HCT116 (cell line): Measurements from ENCODE around the gene KIF27. TPM values are rescaled to one million over a fixed set of nuclear protein-coding genes. Genes with fewer than 3 reads are reported as not detected.

Experiments used
- ATAC-seq: fragments of 200-7000 bp; cut with Tn5 transposase; 2 replicates; pipeline ENCODE4 v1.9.1; 2020; ENCODE audit warnings: mild to moderate bottlenecking, moderate library complexity
- Bru-seq: library from RNA; stranded (reverse); fragments of 400-500 nt; gene quantifications from one replicate; lab custom pipeline; 2021; lab: Mats Ljungman, UMichigan
- BruChase-seq, 2 experiments: library from RNA; stranded (reverse); fragments of 400-500 nt; gene quantifications; one replicate each; lab custom pipeline; 2021; lab: Mats Ljungman, UMichigan
- BruUV-seq: library from RNA; stranded (reverse); fragments of 400-500 nt; replicated peaks from 2 replicates; lab custom pipeline; 2021; lab: Mats Ljungman, UMichigan
- CTCF ChIA-PET: fragments of 300-600 bp; sonication (Branson Sonifier 250); formaldehyde crosslinking; loops from one replicate; lab custom pipeline; 2021; ENCODE audit warnings: antibody characterized with exemption; lab: Charles Lee
- POLR2A ChIA-PET: fragments of 300-600, 350-600 bp; sonication (Branson Sonifier 250); formaldehyde crosslinking; loops from one replicate; lab custom pipeline; 2021; ENCODE audit warnings: antibody characterized with exemption; lab: Charles Lee
- RAD21 ChIA-PET, 2 experiments: fragments of 300-600 bp; sonication (Branson Sonifier 250); formaldehyde crosslinking; loops; one replicate each; lab custom pipeline; 2023; ENCODE audit warnings: low total read pairs in 2 of 2; ENCODE audit not compliant: uncharacterized antibody in 2 of 2, unreplicated experiment in 2 of 2, low non-redundant PET in 1 of 2; lab: Charles Lee
- DNase-seq: peaks from one replicate; pipeline ENCODE4 v3.0.0-alpha.2; 2010; ENCODE audit warnings: low read depth, low spot score
- H2AFZ ChIP-seq: fragments of 200-600 bp; shearing (Covaris generic), sonication (generic); 2 replicates; pipeline ENCODE4 v1.6.1; 2017; ENCODE audit warnings: low read depth, mixed run types, mixed read lengths, antibody characterized with exemption, low read length; ENCODE audit not compliant: poor library complexity, severe bottlenecking
- H3K27ac ChIP-seq: 2 replicates; pipeline ENCODE4 v1.5.1; 2012; ENCODE audit warnings: low read depth, low read length
- H3K27me3 ChIP-seq: fragments of 200-600 bp; sonication (generic); 2 replicates; pipeline ENCODE4 v1.6.1; 2016; ENCODE audit warnings: mixed run types, low read length, mixed read lengths; ENCODE audit not compliant: insufficient read depth
- H3K36me3 ChIP-seq, 2 experiments: fragments of 200-500 bp in 1 of 2; fragments of 200-600 bp in 1 of 2; sonication (Bioruptor generic) in 1 of 2; sonication (generic) in 1 of 2; 2 replicates each; pipeline versions ENCODE4 v1.5.1 to v1.6.1; 2014 to 2016; ENCODE audit warnings: low read length in 2 of 2, inconsistent platforms in 1 of 2, mixed read lengths in 1 of 2, mixed run types in 1 of 2; ENCODE audit not compliant: insufficient read depth in 2 of 2, control insufficient read depth in 1 of 2
- H3K4me1 ChIP-seq, 2 experiments: fragments of 200-600 bp in 1 of 2; sonication (generic) in 1 of 2; 2 replicates each; pipeline versions ENCODE4 v1.5.1 to v1.6.1; 2012 to 2017; ENCODE audit warnings: low read length in 2 of 2, inconsistent platforms in 1 of 2, mild to moderate bottlenecking in 1 of 2, mixed read lengths in 1 of 2, mixed run types in 1 of 2, moderate library complexity in 1 of 2; ENCODE audit not compliant: insufficient read depth in 2 of 2, control insufficient read depth in 1 of 2
- H3K4me2 ChIP-seq: fragments of 200-600 bp; sonication (generic); 2 replicates; pipeline ENCODE4 v1.6.1; 2017; ENCODE audit warnings: mixed run types, low read length, mixed read lengths
- H3K4me3 ChIP-seq, 2 experiments: fragments of 200-600 bp in 1 of 2; sonication (generic) in 1 of 2; replicated peaks in 1 of 2; 2 replicates each; pipeline ENCODE4 v1.5.1; 2011 to 2016; ENCODE audit warnings: low read length in 2 of 2, control low read depth in 1 of 2, low read depth in 1 of 2, mild to moderate bottlenecking in 1 of 2, mixed read lengths in 1 of 2, mixed run types in 1 of 2
- H3K79me2 ChIP-seq: fragments of 200-600 bp; sonication (generic); 2 replicates; pipeline ENCODE4 v1.6.1; 2017; ENCODE audit warnings: mild to moderate bottlenecking, mixed run types, low read length, moderate library complexity, mixed read lengths; ENCODE audit not compliant: insufficient read depth
- H3K9ac ChIP-seq: fragments of 200-600 bp; sonication (generic); 2 replicates; pipeline ENCODE4 v1.6.1; 2016; ENCODE audit warnings: low read length, mixed read lengths
- H3K9me2 ChIP-seq: fragments of 200-600 bp; sonication (generic), shearing (Covaris generic); 2 replicates; pipeline ENCODE4 v1.6.1; 2017; ENCODE audit warnings: mixed run types, mild to moderate bottlenecking, moderate library complexity; ENCODE audit not compliant: insufficient read depth
- H3K9me3 ChIP-seq, 2 experiments: fragments of 200-500 bp in 1 of 2; fragments of 200-600 bp in 1 of 2; sonication (Bioruptor generic) in 1 of 2; sonication (generic) in 1 of 2; 2 replicates each; pipeline ENCODE4 v1.6.1; 2014 to 2017; ENCODE audit warnings: low read length in 2 of 2, mixed read lengths in 2 of 2, inconsistent platforms in 1 of 2, low read depth in 1 of 2, mild to moderate bottlenecking in 1 of 2, mixed run types in 1 of 2, moderate library complexity in 1 of 2; ENCODE audit not compliant: control insufficient read depth in 1 of 2, insufficient read depth in 1 of 2
- H4K20me1 ChIP-seq: fragments of 200-600 bp; sonication (generic), shearing (Covaris generic); 2 replicates; pipeline ENCODE4 v1.6.1; 2017; ENCODE audit warnings: mixed run types, mild to moderate bottlenecking, moderate library complexity; ENCODE audit not compliant: insufficient read depth
- ATF3 ChIP-seq: IDR thresholded peaks from 2 replicates; pipeline ENCODE4 v1.6.1; 2012
- CBX3 ChIP-seq: IDR thresholded peaks from 2 replicates; pipeline ENCODE4 v1.6.1; 2012; ENCODE audit warnings: low read depth
- CEBPB ChIP-seq: IDR thresholded peaks from 2 replicates; pipeline ENCODE4 v1.6.1; 2012; ENCODE audit warnings: low read depth
- EGR1 ChIP-seq: IDR thresholded peaks from 2 replicates; pipeline ENCODE4 v1.6.1; 2012; ENCODE audit warnings: low read depth
- ELF1 ChIP-seq: IDR thresholded peaks from 2 replicates; pipeline ENCODE4 v1.6.1; 2012; ENCODE audit warnings: low read depth, borderline replicate concordance
- EZH2 ChIP-seq: fragments of 200-600 bp; sonication (generic); IDR thresholded peaks from 2 replicates; pipeline ENCODE4 v1.6.1; 2017; ENCODE audit warnings: antibody characterized with exemption, mixed run types
- EZH2phosphoT487 ChIP-seq: fragments of 200-600 bp; IDR thresholded peaks from 2 replicates; pipeline ENCODE4 v1.6.1; 2018; ENCODE audit warnings: antibody characterized with exemption, borderline replicate concordance
- FOSL1 ChIP-seq: IDR thresholded peaks from 2 replicates; pipeline ENCODE4 v1.6.1; 2012; ENCODE audit warnings: low read depth
- JUND ChIP-seq: IDR thresholded peaks from 2 replicates; pipeline ENCODE4 v1.6.1; 2012
- POLR2A ChIP-seq: IDR thresholded peaks from 2 replicates; pipeline ENCODE4 v1.7.0; 2011; ENCODE audit warnings: borderline replicate concordance; ENCODE audit not compliant: insufficient read depth, insufficient read length; ENCODE audit errors: extremely low read depth
- POLR2AphosphoS5 ChIP-seq: IDR thresholded peaks from 2 replicates; pipeline ENCODE4 v1.6.1; 2011; ENCODE audit warnings: mild to moderate bottlenecking, low read depth, low read length, moderate library complexity
- RAD21 ChIP-seq: IDR thresholded peaks from 2 replicates; pipeline ENCODE4 v1.6.1; 2012; ENCODE audit warnings: low read depth, mild to moderate bottlenecking
- SIN3A ChIP-seq: IDR thresholded peaks from 2 replicates; pipeline ENCODE4 v1.6.1; 2012; ENCODE audit warnings: low read depth
- SP1 ChIP-seq: IDR thresholded peaks from 2 replicates; pipeline ENCODE4 v1.6.1; 2012; ENCODE audit warnings: low read depth
- SRF ChIP-seq: IDR thresholded peaks from 2 replicates; pipeline ENCODE4 v1.6.1; 2012; ENCODE audit warnings: low read depth
- TCF7L2 ChIP-seq: IDR thresholded peaks from 2 replicates; pipeline ENCODE4 v1.7.0; 2011; ENCODE audit warnings: borderline replicate concordance, inconsistent platforms; ENCODE audit not compliant: insufficient read depth, insufficient read length; ENCODE audit errors: extremely low read depth
- YY1 ChIP-seq: IDR thresholded peaks from 2 replicates; pipeline ENCODE4 v1.6.1; 2011; ENCODE audit warnings: low read length, low read depth, moderate library complexity, mild to moderate bottlenecking; ENCODE audit not compliant: insufficient replicate concordance; ENCODE audit errors: extremely low read depth
- ZFX ChIP-seq: fragments of 450-650 bp; IDR thresholded peaks from 2 replicates; pipeline ENCODE4 v1.6.1; 2017
- ZNF274 ChIP-seq: fragments of 200-500 bp; sonication (Bioruptor generic); IDR thresholded peaks from 2 replicates; pipeline ENCODE4 v1.6.1; 2014; ENCODE audit warnings: mild to moderate bottlenecking, low read depth, low read length, inconsistent platforms
- intact Hi-C: fragments of 100-400 bp; cut with micrococcal nuclease; formaldehyde crosslinking; loops from 2 replicates; pipeline ENCODE4 v1.10.0; 2022
- long read RNA-seq: library from polyadenylated mRNA; unstranded; transcript quantifications from one replicate; pipeline ENCODE4 v2.0.0, GENCODE V29; 2021; ENCODE audit not compliant: unreplicated experiment
- polyA plus RNA-seq: library from polyadenylated mRNA; unstranded; fragments of >200 nt; gene quantifications from 2 replicates; pipeline ENCODE4 v1.2.1, GENCODE V29; 2012; ENCODE audit warnings: missing spikeins
- total RNA-seq: library from RNA; stranded (reverse); gene quantifications from one replicate; pipeline ENCODE4 v1.2.1, GENCODE V29; 2021; ENCODE audit not compliant: unreplicated experiment
- TF ChIP-seq, protein P1 (sequence below): IDR thresholded peaks from 2 replicates; pipeline ENCODE4 v1.6.1; 2012
- TF ChIP-seq, protein P2 (sequence below): IDR thresholded peaks from 2 replicates; pipeline ENCODE4 v1.6.1; 2011; ENCODE audit warnings: mild to moderate bottlenecking, low read length, moderate library complexity; ENCODE audit not compliant: insufficient replicate concordance; ENCODE audit errors: extremely low read depth

KIF27 gene
- total RNA-seq = 4.3 TPM
- polyA plus RNA-seq = 0.79 and 0.91 TPM in 2 replicates
- Bru-seq, nascent RNA = percentile 62 among the genes with signal in this experiment
- BruChase-seq, experiment 1, labeled RNA remaining after a 6-hour chase = percentile 52 among the genes with signal in this experiment
- BruChase-seq, experiment 2, labeled RNA remaining after a 2-hour chase = percentile 60 among the genes with signal in this experiment
- long read RNA-seq, partial matches to known transcripts = 1 of 10 reads
- long read RNA-seq, other reads (novel, unspliced or antisense) = 8 of 10 reads

DNA sequence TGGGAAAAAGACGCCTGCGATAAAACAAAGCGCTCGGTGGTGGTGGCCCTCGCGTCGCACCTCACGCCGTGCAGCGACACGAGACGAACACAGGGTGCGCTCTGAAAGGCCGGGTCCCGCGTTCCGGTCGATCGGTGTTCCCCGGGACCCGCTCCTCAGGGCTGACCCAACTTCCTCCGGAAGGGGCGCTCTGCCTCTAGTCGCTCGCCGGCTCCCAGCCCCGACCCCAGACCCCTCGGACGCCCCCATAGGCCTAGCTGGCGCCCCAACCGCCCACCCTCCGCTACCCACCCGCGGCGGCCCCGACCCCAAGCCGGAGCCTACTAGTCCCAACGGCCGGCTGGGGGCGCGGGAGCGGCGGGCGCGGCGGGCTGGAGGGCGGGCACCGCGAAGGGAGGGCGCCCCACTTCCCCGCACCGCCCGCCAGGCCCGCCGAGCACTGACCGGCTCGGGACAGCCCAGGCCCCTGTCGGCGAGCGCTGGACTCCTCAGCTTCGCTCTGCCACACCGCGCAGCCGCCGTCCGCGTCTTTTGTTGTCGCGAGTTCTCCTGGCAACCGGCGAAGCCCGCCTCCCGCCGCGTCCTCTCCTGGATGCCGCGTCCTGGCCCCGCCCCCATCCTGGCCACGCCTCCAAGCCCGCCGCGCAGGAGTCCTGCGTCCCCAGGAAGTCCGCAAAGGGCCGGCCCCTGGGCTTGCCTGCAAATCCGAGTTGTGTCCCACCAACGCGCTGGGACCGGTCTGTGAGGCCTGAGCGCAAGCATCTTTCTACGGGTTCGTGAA, at the start of gene KIF27:
KIF27 (minus strand) TSS at position 506 of the 781 bp plus-strand sequence. CDS start 5,841 bp downstream, outside the sequence.
- ChIA-PET RAD21 (no interaction called here), CTCF (interaction anchor here (1.2 to 2.0 kb wide), 4 partner anchors 14 to 394 kb away, joined by 3 to 6 read pairs (median 4); no protein-coding TSS in a partner anchor), POLR2A (interaction anchor here (0.9 to 1.6 kb wide), 5 partner anchors 9 to 373 kb away, joined by 3 to 4 read pairs (median 4); partner anchors contain the start of genes HNRNPK, RMI1 and UBQLN1)
- intact Hi-C loops = no loop called here
- peak within 1 kb of the TSS; percentile 77 for H3K9ac ChIP-seq
- DNase-seq (peak; percentile 91), ATAC-seq (peak; percentile 91)
- no peaks in the 10 kb centered on the region for H3K36me3 ChIP-seq
- H3K27ac ChIP-seq = peak within 1 kb of the TSS; percentile 70
- no peaks in the 10 kb centered on the region for H3K9me3 ChIP-seq
- H2AFZ ChIP-seq = no peak within 1 kb of the TSS
- peak within 1 kb of the TSS; percentile 93 for H3K4me2 ChIP-seq
- no peaks in the 10 kb centered on the region for H3K27me3 ChIP-seq
- peaks cover 6 to 20% of the 10 kb centered on the region in 2 experiments for H3K4me1 ChIP-seq
- H3K4me3 ChIP-seq = peak within 1 kb of the TSS; percentile 37 to 61
- H4K20me1 ChIP-seq = no peaks in the 10 kb centered on the region
- H3K9me2 ChIP-seq = no peaks in the 10 kb centered on the region
- 0 out of 2 replicates have a peak, but pooled peaks cover 3% of the 10 kb centered on the region for H3K79me2 ChIP-seq
- BruUV-seq = TSS peak; percentile 97
- TF ChIP-seq YY1 (peak; percentile 55), JUND (no peak), CBX3 (peak; percentile 94), EZH2phosphoT487 (no peak), EZH2 (no peak), POLR2A (peak; percentile 91), SIN3A (peak; percentile 59), FOSL1 (no peak), SP1 (peak; percentile 52), ZFX (peak; percentile 83), EGR1 (peak; percentile 38; the same call in 1 of the 2 replicates), TCF7L2 (peak; percentile 46), ELF1 (peak; percentile 56; the same call in 1 of the 2 replicates), POLR2AphosphoS5 (peak; percentile 92), RAD21 (no peak), ATF3 (no peak), CEBPB (no peak), SRF (no peak), ZNF274 (no peak)
- TF ChIP-seq, protein P1, sequence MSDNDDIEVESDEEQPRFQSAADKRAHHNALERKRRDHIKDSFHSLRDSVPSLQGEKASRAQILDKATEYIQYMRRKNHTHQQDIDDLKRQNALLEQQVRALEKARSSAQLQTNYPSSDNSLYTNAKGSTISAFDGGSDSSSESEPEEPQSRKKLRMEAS = peak; percentile 99
- TF ChIP-seq, protein P2, sequence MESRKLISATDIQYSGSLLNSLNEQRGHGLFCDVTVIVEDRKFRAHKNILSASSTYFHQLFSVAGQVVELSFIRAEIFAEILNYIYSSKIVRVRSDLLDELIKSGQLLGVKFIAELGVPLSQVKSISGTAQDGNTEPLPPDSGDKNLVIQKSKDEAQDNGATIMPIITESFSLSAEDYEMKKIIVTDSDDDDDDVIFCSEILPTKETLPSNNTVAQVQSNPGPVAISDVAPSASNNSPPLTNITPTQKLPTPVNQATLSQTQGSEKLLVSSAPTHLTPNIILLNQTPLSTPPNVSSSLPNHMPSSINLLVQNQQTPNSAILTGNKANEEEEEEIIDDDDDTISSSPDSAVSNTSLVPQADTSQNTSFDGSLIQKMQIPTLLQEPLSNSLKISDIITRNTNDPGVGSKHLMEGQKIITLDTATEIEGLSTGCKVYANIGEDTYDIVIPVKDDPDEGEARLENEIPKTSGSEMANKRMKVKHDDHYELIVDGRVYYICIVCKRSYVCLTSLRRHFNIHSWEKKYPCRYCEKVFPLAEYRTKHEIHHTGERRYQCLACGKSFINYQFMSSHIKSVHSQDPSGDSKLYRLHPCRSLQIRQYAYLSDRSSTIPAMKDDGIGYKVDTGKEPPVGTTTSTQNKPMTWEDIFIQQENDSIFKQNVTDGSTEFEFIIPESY = peak; percentile 48
